ENCODE results near the gene RGPD5. TPM values are rescaled to one million over a fixed set of nuclear protein-coding genes. Genes with fewer than 3 reads are reported as not detected.

The RGPD5 gene
- total RNA-seq, 2 donors from 2014 or later, result 11.3 to 14.9 TPM

Other genes with a start within 250 kb of the RGPD5 start
- 10 to 100 TPM; 47.0 to 61.7 TPM for gene SEPTIN10, start 180.3 kb upstream of the RGPD5 start, total RNA-seq
- 1 to 10 TPM; 3.0 to 5.3 TPM for gene SOWAHC, start 179.9 kb upstream of the RGPD5 start, total RNA-seq
- gene LIMS3, start 104.4 kb downstream of the RGPD5 start, total RNA-seq, result 1 to 10 TPM; 4.4 to 4.6 TPM